Measurements from ENCODE around the gene PTCH2.

Gene PTCH2

DNA sequence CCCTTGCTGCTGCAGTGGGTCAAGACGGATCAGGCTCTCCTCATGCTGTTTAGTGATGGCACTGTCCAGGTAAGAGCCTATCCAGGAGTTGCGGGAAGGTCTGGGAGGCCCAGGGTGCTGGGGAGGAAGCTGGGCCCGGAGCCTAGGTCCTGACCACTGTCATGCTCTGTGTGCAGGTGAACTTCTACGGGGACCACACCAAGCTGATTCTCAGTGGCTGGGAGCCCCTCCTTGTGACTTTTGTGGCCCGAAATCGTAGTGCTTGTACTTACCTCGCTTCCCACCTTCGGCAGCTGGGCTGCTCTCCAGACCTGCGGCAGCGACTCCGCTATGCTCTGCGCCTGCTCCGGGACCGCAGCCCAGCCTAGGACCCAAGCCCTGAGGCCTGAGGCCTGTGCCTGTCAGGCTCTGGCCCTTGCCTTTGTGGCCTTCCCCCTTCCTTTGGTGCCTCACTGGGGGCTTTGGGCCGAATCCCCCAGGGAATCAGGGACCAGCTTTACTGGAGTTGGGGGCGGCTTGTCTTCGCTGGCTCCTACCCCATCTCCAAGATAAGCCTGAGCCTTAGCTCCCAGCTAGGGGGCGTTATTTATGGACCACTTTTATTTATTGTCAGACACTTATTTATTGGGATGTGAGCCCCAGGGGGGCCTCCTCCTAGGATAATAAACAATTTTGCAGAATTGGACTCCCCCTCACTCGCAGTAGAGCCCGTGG lies 37.6 kb downstream of the PTCH2 start:
- H3K27me3 ChIP-seq (ENCODE audit: insufficient read depth, poor library complexity, severe bottlenecking) = no peaks in the 10 kb centered on the region
- TF ChIP-seq, protein P1, sequence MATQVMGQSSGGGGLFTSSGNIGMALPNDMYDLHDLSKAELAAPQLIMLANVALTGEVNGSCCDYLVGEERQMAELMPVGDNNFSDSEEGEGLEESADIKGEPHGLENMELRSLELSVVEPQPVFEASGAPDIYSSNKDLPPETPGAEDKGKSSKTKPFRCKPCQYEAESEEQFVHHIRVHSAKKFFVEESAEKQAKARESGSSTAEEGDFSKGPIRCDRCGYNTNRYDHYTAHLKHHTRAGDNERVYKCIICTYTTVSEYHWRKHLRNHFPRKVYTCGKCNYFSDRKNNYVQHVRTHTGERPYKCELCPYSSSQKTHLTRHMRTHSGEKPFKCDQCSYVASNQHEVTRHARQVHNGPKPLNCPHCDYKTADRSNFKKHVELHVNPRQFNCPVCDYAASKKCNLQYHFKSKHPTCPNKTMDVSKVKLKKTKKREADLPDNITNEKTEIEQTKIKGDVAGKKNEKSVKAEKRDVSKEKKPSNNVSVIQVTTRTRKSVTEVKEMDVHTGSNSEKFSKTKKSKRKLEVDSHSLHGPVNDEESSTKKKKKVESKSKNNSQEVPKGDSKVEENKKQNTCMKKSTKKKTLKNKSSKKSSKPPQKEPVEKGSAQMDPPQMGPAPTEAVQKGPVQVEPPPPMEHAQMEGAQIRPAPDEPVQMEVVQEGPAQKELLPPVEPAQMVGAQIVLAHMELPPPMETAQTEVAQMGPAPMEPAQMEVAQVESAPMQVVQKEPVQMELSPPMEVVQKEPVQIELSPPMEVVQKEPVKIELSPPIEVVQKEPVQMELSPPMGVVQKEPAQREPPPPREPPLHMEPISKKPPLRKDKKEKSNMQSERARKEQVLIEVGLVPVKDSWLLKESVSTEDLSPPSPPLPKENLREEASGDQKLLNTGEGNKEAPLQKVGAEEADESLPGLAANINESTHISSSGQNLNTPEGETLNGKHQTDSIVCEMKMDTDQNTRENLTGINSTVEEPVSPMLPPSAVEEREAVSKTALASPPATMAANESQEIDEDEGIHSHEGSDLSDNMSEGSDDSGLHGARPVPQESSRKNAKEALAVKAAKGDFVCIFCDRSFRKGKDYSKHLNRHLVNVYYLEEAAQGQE (IDR thresholded peaks at IDR 0.05; ENCODE audit: insufficient replicate concordance, low read depth) = no peak
- TF ChIP-seq, protein P2, sequence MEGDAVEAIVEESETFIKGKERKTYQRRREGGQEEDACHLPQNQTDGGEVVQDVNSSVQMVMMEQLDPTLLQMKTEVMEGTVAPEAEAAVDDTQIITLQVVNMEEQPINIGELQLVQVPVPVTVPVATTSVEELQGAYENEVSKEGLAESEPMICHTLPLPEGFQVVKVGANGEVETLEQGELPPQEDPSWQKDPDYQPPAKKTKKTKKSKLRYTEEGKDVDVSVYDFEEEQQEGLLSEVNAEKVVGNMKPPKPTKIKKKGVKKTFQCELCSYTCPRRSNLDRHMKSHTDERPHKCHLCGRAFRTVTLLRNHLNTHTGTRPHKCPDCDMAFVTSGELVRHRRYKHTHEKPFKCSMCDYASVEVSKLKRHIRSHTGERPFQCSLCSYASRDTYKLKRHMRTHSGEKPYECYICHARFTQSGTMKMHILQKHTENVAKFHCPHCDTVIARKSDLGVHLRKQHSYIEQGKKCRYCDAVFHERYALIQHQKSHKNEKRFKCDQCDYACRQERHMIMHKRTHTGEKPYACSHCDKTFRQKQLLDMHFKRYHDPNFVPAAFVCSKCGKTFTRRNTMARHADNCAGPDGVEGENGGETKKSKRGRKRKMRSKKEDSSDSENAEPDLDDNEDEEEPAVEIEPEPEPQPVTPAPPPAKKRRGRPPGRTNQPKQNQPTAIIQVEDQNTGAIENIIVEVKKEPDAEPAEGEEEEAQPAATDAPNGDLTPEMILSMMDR (IDR thresholded peaks at IDR 0.05; ENCODE audit: insufficient read depth, low read length) = no peak
- TF ChIP-seq SPI1 (IDR thresholded peaks at IDR 0.05; ENCODE audit: borderline replicate concordance, low read depth) (no peak), POLR2AphosphoS5 (IDR thresholded peaks at IDR 0.05; ENCODE audit: low read depth) (no peak), GABPA (IDR thresholded peaks at IDR 0.05; ENCODE audit: low read depth) (no peak)
- no peak overlapping the region for H3K27ac ChIP-seq (replicated peaks)
- no peak overlapping the region for H3K4me3 ChIP-seq (replicated peaks; ENCODE audit: insufficient read depth, low read length)
- DNase-seq (ENCODE audit: low read depth in 1 of 2, low spot score in 1 of 2) = no peak

DNA sequence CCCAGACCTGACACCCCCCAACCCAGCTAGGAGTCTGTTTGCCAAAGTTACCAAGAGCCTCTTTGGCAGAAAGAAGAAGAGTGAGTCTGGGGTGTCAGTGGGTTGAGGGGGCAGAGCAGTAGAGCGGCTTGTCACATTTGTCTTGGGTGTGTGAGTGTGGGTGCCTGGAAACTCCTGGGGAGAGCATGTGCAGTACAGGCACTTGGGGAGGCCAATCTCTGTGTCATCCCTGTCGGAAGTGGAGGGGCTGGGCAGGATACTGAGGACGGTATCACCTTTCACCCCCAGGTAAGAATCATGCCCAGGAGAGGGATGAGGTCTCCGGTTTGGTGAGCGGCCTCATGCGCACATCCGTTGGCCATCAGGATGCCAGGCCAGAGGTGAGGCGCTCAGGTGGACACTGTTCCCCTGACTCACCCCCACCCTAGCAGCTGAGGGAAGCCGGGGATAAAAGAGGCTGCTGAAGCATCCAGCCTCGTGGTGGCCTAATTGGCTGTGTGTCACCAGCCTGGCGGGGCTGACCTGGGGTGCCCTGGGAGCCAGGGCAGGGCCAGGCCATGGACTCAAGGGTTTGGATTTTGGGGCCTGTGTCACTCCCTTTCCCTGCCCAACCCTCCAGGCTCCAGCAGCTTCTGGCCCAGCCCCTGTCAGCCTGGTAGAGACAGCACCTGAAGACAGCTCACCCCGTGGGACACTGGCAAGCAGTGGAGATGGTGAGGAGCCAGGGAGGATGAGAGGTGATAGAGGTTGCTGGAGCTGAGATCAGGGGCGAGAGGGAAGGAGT lies 39.5 kb downstream of the PTCH2 start:
- no peak for TF ChIP-seq POLR2AphosphoS5 (IDR thresholded peaks at IDR 0.05; ENCODE audit: low read depth)
- TF ChIP-seq GABPA (IDR thresholded peaks at IDR 0.05; ENCODE audit: low read depth) = no peak
- no peak for TF ChIP-seq SPI1 (IDR thresholded peaks at IDR 0.05; ENCODE audit: borderline replicate concordance, low read depth)
- TF ChIP-seq, protein P1 (IDR thresholded peaks at IDR 0.05; ENCODE audit: insufficient replicate concordance, low read depth) = no peak
- TF ChIP-seq, protein P2 (IDR thresholded peaks at IDR 0.05; ENCODE audit: insufficient read depth, low read length) = no peak
- Histone ChIP-seq H3K4me3 (replicated peaks; ENCODE audit: insufficient read depth, low read length) (no peak overlapping the region), H3K27ac (replicated peaks) (no peak overlapping the region), H3K27me3 (ENCODE audit: insufficient read depth, poor library complexity, severe bottlenecking) (no peaks in the 10 kb centered on the region)
- DNase-seq (ENCODE audit: low read depth in 1 of 2, low spot score in 1 of 2) = no peak

DNA sequence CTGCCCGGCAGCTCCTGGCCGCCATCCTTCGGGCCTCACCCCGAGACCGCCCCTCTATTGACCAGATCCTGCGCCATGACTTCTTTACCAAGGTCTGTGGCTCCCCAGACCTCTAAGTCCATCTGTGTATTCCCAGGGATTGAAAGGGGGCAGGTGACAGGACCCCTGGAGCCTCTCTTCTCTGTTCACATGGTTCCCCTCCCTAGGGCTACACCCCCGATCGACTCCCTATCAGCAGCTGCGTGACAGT lies 40.1 kb downstream of the PTCH2 start:
- H3K27me3 ChIP-seq (ENCODE audit: insufficient read depth, poor library complexity, severe bottlenecking) = no peaks in the 10 kb centered on the region
- DNase-seq (ENCODE audit: low read depth in 1 of 2, low spot score in 1 of 2) = no peak
- no peak for TF ChIP-seq GABPA (IDR thresholded peaks at IDR 0.05; ENCODE audit: low read depth)
- TF ChIP-seq POLR2AphosphoS5 (IDR thresholded peaks at IDR 0.05; ENCODE audit: low read depth) = no peak
- TF ChIP-seq, protein P1 (IDR thresholded peaks at IDR 0.05; ENCODE audit: insufficient replicate concordance, low read depth) = no peak
- TF ChIP-seq, protein P2 (IDR thresholded peaks at IDR 0.05; ENCODE audit: insufficient read depth, low read length) = no peak
- no peak overlapping the region for H3K4me3 ChIP-seq (replicated peaks; ENCODE audit: insufficient read depth, low read length)
- no peak overlapping the region for H3K27ac ChIP-seq (replicated peaks)

All from HL-60 (cell line).